Renal cortical epithelial cell (primary cell): Measurements from ENCODE around the gene KLHL22. TPM values are rescaled to one million over a fixed set of nuclear protein-coding genes. Genes with fewer than 3 reads are reported as not detected.
A peak's percentile ranks its signal among the peaks of the same experiment; 100 is the strongest.
"Not testable (repeated sequence)": the region's sequence is repeated elsewhere in the genome, so short reads cannot be mapped to it uniquely, and the experiment has no call there.

ENCODE experiments used
- DNase-seq: peaks from one replicate; pipeline ENCODE4 v3.0.0-alpha.2; 2011; ENCODE audit warnings: low read depth
- total RNA-seq: library from RNA; depleted of rRNA; stranded (reverse); fragments of >200 nt; gene quantifications from 2 replicates; pipeline ENCODE4 v1.2.3, GENCODE V29; 2014

Gene KLHL22
- total RNA-seq, 1 donor from 2014 or later = 25.5 TPM

- DNase-seq = peak; percentile 53
Measured at GRCh38 chr22:20503816-20504215, 8.2 kb upstream of the KLHL22 start.

- no peak for DNase-seq
Measured at GRCh38 chr22:20499769-20500168, 4.2 kb upstream of the KLHL22 start.

DNA sequence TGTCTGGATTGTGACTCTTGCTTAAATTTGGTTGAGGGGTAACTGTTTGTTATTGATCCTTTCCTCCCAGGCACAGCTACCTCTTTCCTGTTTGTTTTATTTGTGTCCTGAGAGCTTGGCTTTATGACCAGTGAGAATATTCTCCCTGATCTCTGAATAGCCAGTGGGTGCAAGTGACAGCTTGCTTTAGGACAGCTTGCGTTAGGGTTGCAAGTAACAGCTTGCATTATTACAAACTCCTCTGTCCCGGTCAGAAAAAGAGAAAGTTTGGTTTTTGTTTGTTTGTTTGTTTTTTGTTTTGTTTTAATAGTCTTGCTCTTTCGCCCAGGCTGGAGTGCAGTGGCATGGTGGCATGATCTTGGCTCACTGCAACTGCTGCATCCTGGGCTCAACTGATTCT lies 3.3 kb upstream of the KLHL22 start:
- no peak for DNase-seq

GRCh38 chr22:20497426-20497825 lies 1.8 kb upstream of the KLHL22 start:
- DNase-seq = no peak

DNA sequence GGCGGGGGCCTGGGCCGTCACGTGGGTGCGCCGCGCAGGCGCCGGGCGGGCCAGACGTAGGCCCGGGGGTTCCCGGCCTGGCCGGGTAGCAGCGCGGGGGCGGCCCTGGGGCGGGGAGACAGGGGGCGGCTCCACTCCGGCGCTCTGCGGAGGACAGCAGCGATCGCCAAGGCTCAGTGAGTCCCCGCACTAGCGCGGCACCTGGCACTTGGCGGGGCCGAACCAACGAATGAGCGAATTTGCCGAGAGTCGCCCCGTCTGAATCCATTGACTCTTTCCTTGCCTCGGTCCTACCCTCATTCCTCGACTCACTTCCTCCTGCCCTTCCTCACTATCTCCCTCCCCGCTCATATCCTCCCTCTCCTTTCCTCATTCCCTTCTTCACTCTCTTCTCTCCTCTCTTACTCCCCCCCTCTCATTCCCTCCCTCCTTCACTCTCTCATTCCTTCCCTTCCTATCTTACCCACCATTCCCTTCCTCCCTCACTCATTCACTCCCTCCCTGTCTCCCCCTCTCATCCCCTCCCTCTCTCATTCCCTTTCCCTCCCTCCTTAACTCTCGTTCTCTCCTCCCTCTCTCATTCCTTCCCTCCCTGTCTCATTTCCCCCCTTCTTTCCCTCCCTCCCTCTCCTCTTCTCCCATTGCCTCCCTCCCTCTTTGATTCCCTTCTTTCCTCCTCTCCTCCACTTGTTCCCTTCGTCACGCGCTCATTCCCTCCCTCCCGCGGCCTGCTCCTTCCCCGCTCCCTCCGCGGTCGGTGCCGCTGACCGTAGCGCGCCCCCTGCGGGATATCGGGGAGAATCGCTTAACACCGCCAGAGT lies 476 bp upstream of the KLHL22 start:
- peak; percentile 66 for DNase-seq

DNA sequence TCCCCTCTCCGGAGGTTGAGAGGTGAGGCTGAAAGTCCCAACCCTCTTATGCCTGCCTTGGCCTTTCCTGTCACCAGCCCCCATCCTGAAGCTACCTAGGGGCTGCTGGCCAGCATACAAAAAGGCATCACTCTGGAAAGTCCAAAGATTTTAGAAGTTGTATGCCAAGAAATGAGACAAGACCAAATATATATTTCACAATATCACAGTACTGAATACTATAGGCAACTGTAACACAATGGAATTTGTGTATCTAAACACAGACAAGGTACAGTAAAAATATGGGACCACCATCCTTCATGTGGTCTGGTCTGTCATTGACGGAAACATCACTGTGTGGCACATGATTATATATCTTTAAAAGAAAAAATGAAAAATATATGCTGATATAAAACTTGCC lies 4.2 kb downstream of the KLHL22 start:
- DNase-seq = no peak

DNA sequence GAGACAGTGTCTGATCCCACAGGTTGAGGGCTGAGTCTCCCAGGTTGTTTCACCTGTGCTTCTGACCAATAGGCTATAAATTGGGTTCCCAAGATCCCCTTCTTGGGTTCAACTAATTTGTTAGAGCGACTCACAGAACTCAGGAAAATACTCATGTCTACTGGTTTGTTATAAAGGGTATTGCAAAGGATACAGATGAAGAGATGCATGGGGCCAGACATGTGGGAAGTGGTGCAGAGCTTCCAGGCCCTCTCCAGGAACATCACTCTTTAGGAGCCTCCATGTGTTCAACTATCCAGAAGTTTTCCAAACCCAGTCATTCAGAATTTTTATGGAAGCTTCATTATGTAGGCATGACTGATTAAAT lies 4.7 kb downstream of the KLHL22 start:
- no peak for DNase-seq

DNA sequence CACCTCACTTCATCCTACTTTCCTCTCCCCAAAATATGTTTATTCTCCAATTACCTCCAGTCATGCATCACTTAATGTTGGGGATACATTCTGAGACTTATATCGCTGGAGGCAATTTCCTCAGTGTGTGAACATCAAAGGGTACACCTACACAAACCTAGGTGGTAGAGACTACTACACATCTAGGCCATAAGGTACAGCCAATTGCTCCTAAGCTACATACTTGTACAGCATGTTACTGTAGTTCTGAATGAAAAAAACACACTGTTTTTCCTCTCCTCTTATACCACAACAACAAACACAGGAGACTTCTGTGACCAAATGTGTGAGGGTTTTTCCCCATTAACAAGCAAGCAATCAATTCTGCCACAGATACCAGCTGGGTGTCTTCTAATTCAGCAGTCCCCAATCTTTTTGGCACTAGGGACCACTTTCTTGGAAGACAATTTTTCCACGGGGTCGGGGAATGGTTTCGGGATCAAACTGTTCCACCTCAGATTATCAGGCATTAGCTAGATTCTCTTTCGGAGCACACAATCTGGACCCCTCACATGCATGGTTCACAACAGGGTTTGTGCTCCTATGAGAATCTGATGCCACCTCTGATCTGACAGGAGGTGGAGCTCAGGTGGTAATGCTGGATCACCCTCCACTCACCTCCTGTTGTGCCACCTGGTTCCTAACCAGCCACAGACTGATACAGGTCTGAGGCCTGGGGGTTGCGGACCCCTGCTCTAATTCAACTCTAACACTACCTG lies 5.2 kb downstream of the KLHL22 start:
- no peak for DNase-seq

DNA sequence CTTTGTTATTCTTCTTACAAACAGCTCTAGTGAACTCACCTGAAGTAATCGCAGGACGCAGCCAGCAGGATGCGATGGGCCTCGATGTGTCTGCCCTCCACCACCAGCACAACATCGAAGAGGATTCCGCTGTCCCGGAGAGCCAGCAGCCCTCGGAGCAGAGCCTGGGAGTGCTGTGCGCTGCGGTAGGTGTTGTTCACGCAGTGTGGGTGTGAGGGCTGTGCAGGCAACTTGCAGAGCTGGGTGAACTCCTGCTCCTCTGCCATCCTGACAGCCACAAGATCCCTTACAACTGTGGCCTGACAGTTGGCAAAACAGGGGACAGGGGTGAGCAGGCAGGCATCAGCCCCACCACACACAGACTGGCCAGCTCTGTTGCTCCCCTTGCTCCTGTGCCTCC lies 6.6 kb downstream of the KLHL22 start:
- no peak for DNase-seq

- DNase-seq = no peak
Measured at GRCh38 chr22:20487715-20488114, 7.9 kb downstream of the KLHL22 start.

- no peak for DNase-seq
Measured at GRCh38 chr22:20486229-20486628, 9.4 kb downstream of the KLHL22 start.

- DNase-seq = no peak
Measured at GRCh38 chr22:20484948-20485683, 10.5 kb downstream of the KLHL22 start.

DNA sequence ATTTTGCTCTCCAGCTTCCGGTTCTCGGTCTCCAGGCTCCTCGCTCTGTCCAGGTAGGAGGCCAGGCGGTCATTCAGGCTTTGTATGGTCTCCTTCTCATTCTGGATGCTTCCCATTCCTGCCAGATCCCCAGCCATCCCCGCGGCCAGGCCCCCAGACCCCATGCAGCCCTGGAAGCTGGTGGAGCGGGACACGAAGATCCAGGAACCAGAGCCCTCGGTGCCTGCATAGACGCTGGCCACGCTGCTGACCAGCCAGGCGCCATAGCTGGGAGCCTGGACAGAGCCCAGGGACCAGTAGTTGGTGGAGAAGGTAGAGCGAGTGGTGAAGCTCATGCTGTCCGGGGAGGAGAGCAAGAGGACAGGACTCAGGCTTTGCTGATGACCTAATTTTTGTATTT lies 11.8 kb downstream of the KLHL22 start:
- no peak for DNase-seq

DNA sequence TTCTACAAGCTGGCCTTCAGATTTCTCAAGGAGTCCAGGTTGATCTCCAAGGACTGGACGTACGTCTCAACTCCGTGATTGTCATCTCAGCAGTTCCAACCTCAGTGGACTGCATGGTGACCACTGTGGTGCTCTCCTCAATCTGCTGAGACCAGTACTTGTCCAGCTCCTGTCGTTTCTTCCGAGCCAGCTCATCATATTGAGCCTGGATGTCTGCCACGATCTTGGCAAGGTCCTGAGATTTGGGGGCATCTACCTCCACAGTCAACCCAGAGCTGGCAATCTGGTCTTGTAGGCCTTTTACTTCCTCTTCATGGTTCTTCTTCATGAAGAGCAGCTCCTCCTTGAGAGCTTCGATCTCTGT lies 12.5 kb downstream of the KLHL22 start:
- DNase-seq = not testable (repeated sequence)

DNA sequence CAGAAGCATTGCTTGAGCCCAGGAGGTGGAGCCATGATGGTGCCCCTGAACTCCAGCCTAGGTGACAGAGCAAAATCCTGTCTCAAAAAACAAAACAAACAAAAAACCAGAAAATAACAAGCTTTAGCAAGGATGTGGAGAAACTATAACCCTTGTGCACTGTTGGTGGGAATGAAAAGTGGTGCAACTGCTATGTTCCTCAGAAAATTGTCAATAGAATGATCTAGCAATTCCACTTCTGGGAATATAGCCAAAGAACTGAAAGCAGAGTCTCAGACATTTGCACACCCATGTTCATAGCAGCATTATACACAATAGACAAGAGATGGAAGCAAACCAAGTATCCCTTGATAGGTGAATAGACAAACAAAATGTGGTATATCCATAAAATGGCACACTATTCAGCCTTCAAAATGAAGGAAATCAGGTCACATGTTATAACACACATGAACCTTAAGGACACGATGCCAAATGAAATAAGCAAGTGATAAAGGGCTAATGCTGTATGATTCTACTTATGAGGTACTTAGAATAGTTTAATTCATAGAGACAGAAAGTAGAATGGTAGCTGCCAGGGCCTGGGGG lies 15.9 kb downstream of the KLHL22 start:
- no peak for DNase-seq

- not testable (repeated sequence) for DNase-seq
Measured at GRCh38 chr22:20478059-20478458, 17.5 kb downstream of the KLHL22 start.

- DNase-seq = not testable (repeated sequence)
Measured at GRCh38 chr22:20475569-20475968, 20.0 kb downstream of the KLHL22 start.

DNA sequence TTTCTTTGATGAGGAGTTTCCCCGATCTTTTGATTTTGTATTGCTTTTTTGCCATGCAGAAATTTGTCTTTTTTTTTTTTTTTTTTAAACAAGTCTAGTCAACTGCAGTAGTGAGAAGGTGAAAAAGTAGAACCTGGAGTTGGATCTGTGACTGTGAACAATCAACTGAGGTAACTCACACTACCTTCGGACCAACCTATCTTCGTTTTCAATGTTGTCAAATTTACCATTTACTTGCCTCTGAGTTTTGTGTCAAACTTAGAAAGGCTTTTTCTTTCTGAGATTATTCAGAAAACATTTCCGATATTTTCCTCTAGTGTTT lies 20.5 kb downstream of the KLHL22 start:
- DNase-seq = no peak

DNA sequence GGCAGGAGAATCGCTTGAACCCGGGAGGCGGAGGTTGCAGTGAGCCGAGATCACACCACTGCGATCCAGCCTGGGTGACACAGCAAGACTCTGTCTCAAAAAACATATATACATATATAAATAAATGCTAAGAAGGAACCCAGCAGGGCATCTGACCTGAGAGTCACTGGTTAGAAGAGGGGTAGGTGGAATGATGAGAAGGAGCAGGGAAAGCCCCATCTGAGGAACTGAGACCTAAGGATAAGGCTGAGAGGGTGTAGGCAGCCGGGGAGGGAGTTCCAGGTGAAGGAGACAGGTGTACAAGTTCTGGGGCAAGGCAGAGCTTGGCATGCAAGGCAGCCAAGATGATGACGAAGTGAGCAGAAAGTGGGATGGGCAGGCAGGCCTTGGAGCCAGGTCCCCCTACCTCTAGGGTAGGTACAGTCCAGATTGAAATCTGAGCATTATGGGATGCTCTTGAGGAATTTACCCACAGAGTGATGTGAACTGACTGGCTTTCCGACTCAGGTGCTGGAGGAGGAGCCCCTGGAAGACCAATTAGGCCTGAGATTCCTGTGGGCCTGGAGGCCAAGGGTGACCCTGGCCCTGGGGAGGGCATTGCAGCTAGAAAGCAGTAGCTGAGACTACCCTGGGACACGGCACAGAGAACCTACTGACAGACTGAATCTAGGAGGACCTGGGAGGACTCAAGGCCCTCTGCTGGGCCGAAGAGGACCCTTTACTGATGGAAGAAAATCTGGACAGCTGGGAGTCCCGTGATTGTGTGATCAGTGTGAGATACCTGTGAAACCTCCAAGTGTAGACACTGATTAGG lies 22.8 kb downstream of the KLHL22 start:
- no peak for DNase-seq

DNA sequence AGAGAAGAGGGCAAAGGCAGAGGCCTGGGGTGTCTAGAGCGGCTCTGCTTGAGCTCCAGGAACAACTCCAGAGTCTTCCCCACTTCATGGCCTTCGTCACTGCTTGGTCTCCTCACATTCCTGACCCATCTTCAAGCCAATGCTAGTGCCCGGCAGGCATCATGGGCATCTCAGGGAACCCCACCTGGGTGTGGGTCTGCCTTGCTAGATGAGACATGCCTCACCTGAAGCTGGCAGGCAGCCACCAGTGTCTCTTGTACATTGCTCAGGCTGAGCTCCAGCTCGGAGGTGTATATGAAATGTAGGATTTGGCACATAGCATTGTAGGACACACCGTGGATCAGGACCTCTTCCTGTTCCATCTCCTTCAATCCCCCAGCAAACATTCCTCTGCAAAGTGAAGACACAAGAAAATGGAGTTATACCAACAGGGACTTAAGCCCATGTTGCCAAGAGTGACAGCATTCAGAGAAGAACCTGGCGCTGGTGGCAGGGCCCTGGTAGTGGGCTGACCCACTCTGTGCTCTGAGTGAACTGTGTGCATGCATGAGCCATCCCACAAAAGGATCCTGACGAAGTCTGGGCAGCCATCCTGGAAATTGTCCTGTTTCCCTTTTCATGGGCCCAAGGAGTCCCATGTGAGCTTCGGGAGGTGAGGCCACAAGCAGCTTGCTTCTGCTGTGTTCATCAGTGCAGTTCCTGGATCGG lies 24.3 kb downstream of the KLHL22 start:
- DNase-seq = no peak

- DNase-seq = not testable (repeated sequence)
Measured at GRCh38 chr22:20470525-20470924, 25.1 kb downstream of the KLHL22 start.
